Right lobe of liver (tissue), 6 donors: ENCODE results near the gene ASB18. TPM values are rescaled to one million over a fixed set of nuclear protein-coding genes. Genes with fewer than 3 reads are reported as not detected.

Experiments used
- ATAC-seq, 4 donors: fragments of 200-7000 bp; cut with Tn5 transposase; one replicate each; pipeline ENCODE4 v1.9.1; 2020; ENCODE audit warnings: mild to moderate bottlenecking in 4 of 4, moderate library complexity in 4 of 4
- DNase-seq, 3 donors: peaks; one replicate each; pipeline ENCODE4 v3.0.0-alpha.2; 2020
- H3K27ac ChIP-seq, 3 donors: fragments of 200-600 bp; one replicate each; pipeline ENCODE4 v1.8.0; 2022
- H3K27me3 ChIP-seq, 2 donors: fragments of 200-600 bp; one replicate each; pipeline ENCODE4 v1.8.0; 2022
- H3K36me3 ChIP-seq, 4 donors: fragments of 200-600 bp; sonication (generic) in 1 of 4; one replicate each; pipeline versions ENCODE4 v1.5.1 to v1.8.0; 2017 to 2022; ENCODE audit warnings: control low read depth in 1 of 4
- H3K4me1 ChIP-seq, 4 donors: fragments of 200-600 bp; sonication (generic) in 1 of 4; one replicate each; pipeline versions ENCODE4 v1.5.1 to v1.8.0; 2017 to 2022; ENCODE audit warnings: control low read depth in 1 of 4
- H3K4me3 ChIP-seq, 3 donors: fragments of 200-600 bp; one replicate each; pipeline ENCODE4 v1.8.0; 2022
- H3K9me3 ChIP-seq, 4 donors: fragments of 200-600 bp; sonication (generic) in 1 of 4; one replicate each; pipeline versions ENCODE4 v1.5.1 to v1.8.0; 2017 to 2022; ENCODE audit warnings: control low read depth in 1 of 4
- POLR2A ChIP-seq: fragments of 450-650 bp; IDR thresholded peaks from one replicate; pipeline ENCODE4 v1.6.1; 2017; ENCODE audit warnings: antibody characterized with exemption, mild to moderate bottlenecking
- WGBS: methylation state at CpG from one replicate; pipeline ENCODE4 v1.1.6; 2018; ENCODE audit warnings: low coverage, low lambda C conversion rate; ENCODE audit not compliant: insufficient coverage; ENCODE audit errors: missing lambda C conversion rate; 5-methylcytosine and 5-hydroxymethylcytosine counted together
- intact Hi-C, 2 donors: fragments of 100-400 bp; cut with DNase I; formaldehyde crosslinking; loops; one replicate each; pipeline versions ENCODE4 v1.11.2 to v1.14.1; 2022
- total RNA-seq, 6 experiments: library from RNA; depleted of rRNA in 2 of 6; stranded (reverse); fragments of >200 nt in 2 of 6; fragmentation: NEBNext Ultra II Directional in 3 of 6; extraction: Animal tissue kit (Norgen Biotek cat#: 25700) in 3 of 6; gene quantifications; one replicate each; pipeline versions ENCODE4 v1.1.0 to v1.2.4, GENCODE V29; 2016 to 2023
- TF ChIP-seq, protein P1 (sequence below), 4 donors: fragments of 200-600 bp in 3 of 4; fragments of 450-650 bp in 1 of 4; IDR thresholded peaks; one replicate each; pipeline versions ENCODE4 v1.5.1 to v1.8.0; 2016 to 2022; ENCODE audit warnings: antibody characterized with exemption in 4 of 4, mild to moderate bottlenecking in 2 of 4
- donor health status: DM: no; HTN: yes; CAD: no.
- donor health status: DM: no; HTN: no; CAD: no.
- donor health status: DM: no; HTN: no; CAD: no.
- donor health status: DM: no; HTN: yes; CAD: no.
- donor health status: DM: no; HTN: yes; CAD: no.

The ASB18 gene
- total RNA-seq, 6 experiments from 2014 or later: not detected

DNA sequence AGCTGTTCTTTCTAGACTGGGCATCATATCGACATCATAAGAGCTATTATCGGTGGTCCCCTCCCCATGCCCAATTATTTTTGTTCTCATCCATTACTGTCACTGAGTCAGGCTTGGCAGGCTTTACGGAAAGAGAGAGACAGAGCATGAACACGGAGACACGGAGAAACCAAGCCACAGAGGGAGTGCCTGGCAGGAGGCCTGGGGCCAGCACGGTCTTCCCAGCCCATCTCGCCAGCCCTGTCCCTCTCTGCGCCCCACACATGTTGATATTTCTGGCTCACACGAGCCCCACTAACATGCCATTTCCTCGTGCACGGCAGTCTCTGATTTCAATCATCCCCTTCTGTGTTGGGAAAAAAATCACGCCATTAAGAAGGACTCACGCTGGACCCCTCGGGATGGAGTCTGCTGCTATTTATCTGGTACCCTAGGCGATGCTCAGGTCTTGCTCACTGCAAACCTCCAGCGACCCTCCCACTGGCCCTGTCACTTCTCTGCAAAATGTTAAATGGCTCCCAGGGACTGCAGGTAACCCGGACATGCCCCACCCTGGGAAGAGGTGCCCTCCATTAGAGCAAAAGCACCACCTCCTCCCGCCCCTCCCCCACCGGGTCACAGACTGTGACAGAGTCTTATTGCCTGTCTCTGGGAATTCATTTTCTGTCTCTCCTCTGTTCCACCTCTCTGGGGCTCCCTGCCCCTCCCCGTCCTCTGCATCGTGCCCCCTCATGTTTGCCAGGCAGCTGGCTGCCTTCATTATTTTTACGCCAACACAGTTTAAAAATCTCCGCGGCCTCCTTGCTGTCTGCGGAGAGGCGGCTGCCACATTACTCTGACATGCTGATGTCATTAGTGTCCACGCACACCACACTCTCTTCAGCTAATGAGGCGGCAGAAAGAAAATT lies 55.9 kb downstream of the ASB18 start:
- no peak for TF ChIP-seq POLR2A
- TF ChIP-seq, protein P1, sequence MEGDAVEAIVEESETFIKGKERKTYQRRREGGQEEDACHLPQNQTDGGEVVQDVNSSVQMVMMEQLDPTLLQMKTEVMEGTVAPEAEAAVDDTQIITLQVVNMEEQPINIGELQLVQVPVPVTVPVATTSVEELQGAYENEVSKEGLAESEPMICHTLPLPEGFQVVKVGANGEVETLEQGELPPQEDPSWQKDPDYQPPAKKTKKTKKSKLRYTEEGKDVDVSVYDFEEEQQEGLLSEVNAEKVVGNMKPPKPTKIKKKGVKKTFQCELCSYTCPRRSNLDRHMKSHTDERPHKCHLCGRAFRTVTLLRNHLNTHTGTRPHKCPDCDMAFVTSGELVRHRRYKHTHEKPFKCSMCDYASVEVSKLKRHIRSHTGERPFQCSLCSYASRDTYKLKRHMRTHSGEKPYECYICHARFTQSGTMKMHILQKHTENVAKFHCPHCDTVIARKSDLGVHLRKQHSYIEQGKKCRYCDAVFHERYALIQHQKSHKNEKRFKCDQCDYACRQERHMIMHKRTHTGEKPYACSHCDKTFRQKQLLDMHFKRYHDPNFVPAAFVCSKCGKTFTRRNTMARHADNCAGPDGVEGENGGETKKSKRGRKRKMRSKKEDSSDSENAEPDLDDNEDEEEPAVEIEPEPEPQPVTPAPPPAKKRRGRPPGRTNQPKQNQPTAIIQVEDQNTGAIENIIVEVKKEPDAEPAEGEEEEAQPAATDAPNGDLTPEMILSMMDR (IDR thresholded peaks at IDR 0.05): no peak
- ATAC-seq: no peak
- 71% methylated on average over 21 of the region's 28 CpGs for WGBS
- intact Hi-C loops: no loop called here
- Histone ChIP-seq H3K4me3 (no peak overlapping the region), H3K9me3 (peaks cover 0 to 3% (median 0%) of the 10 kb centered on the region in 4 donors), H3K36me3 (no peaks in the 10 kb centered on the region), H3K4me1 (no peaks in the 10 kb centered on the region), H3K27me3 (no peaks in the 10 kb centered on the region), H3K27ac (no peak overlapping the region)
- DNase-seq: no peak

DNA sequence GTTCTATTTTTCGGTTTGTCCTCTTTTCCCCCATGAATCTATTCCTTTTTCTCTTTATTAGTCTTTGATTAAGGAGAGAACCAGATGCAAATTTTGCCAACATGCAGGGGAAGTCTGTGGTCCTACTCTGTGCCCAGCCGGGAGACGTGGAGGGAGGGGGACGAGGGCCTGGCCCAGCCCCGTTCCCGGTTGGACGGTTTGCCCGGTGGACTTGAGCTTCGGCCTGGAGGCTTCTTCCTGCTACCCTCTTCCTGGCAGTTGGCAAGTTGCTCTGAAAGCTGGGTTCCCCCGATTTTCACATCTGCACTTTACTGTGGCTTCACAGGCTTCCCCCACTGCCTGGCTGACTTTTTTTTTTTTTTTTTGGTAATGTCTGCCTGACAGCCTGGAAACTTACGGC lies 56.7 kb downstream of the ASB18 start:
- Histone ChIP-seq H3K4me3 (no peak overlapping the region), H3K9me3 (peaks cover 0 to 3% (median 0%) of the 10 kb centered on the region in 4 donors), H3K27ac (no peak overlapping the region), H3K4me1 (no peaks in the 10 kb centered on the region), H3K27me3 (no peaks in the 10 kb centered on the region), H3K36me3 (no peaks in the 10 kb centered on the region)
- intact Hi-C loops: no loop called here
- DNase-seq (no peak), ATAC-seq (no peak)
- TF ChIP-seq POLR2A: no peak
- TF ChIP-seq, protein P1 (IDR thresholded peaks at IDR 0.05): no peak
- WGBS: 65% methylated on average over 11 of the region's 11 CpGs

DNA sequence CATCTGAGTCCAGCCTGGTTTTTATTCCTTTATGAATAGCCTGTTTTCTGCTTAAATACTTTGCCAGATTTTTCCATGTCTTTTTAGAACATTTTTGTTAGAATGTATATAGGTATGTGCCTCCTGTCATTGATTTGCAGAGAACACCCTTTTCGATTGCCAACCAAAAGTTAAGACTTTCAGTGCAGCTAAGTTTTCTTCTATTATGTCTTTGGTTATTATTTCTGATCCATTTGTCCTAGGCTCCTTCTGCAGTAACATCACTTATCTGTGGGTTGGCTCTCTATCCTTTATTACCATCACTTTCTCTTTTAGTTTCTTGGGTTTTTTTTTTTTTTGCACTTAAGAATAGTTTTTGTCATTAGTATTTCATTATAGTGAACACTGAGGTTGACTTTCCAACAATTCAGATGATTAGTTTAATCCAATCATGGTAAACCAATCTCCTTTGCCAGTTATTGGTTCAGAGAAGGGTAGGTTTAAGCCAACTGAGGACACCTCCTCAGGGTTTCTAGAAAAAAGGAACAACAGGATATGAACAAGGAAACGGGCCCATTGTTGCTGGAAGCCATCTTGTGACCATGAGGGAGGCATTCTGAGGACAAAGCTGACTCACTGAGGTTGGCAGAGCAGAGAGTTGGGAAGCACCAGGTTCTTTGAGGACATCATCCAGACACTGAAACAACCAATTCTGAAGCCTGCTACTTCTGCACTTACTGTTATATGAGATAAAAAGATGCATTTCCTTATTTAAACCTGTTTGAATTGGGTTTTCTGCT lies 58.1 kb downstream of the ASB18 start:
- no peaks in the 10 kb centered on the region for H3K36me3 ChIP-seq
- H3K9me3 ChIP-seq: peaks cover 0 to 3% (median 0%) of the 10 kb centered on the region in 4 donors
- TF ChIP-seq POLR2A: no peak
- TF ChIP-seq, protein P1 (IDR thresholded peaks at IDR 0.05): no peak
- no peak for DNase-seq
- no peak overlapping the region for H3K4me3 ChIP-seq
- ATAC-seq: no peak
- H3K27me3 ChIP-seq: no peaks in the 10 kb centered on the region
- no peak overlapping the region for H3K27ac ChIP-seq
- 47% methylated on average over 2 of the region's 2 CpGs for WGBS
- no peaks in the 10 kb centered on the region for H3K4me1 ChIP-seq
- intact Hi-C loops: no loop called here

DNA sequence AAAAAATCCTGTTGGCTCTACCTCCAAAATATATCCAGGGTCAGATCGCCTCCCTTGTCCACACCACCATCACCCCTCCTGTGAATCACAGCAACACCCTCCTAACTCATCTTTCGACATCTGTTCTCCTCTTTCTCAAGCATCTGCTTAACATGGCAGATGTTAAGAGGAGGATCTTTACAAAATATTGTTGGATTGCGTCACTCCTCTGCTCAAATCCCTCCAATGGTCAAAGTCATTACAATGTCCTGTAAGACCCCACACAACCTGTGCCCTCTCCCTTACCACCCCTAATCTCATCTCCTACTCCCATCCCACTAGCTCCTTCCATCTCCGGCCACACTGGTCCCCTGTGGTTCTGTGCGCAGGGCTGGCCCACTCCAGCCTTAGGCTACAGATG lies 59.3 kb downstream of the ASB18 start:
- WGBS: 66% methylated on average over 4 of the region's 5 CpGs
- ATAC-seq (no peak), DNase-seq (no peak)
- Histone ChIP-seq H3K27ac (no peak overlapping the region), H3K9me3 (peaks cover 0 to 3% (median 0%) of the 10 kb centered on the region in 4 donors), H3K27me3 (no peaks in the 10 kb centered on the region), H3K4me1 (no peaks in the 10 kb centered on the region), H3K4me3 (no peak overlapping the region), H3K36me3 (no peaks in the 10 kb centered on the region)
- intact Hi-C loops: no loop called here
- TF ChIP-seq POLR2A: no peak
- TF ChIP-seq, protein P1 (IDR thresholded peaks at IDR 0.05): no peak
